HG03159 (cell line): ENCODE results near the gene MEX3D.
"Not testable (repeated sequence)": the region's sequence is repeated elsewhere in the genome, so short reads cannot be mapped to it uniquely, and the experiment has no call there.

ENCODE experiments used
- ATAC-seq: cut with Tn5 transposase; IDR thresholded peaks from one replicate; pipeline ENCODE4 v1.9.1; 2021; ENCODE audit warnings: mild to moderate bottlenecking, moderate library complexity; ENCODE audit not compliant: unreplicated experiment

Gene MEX3D

DNA sequence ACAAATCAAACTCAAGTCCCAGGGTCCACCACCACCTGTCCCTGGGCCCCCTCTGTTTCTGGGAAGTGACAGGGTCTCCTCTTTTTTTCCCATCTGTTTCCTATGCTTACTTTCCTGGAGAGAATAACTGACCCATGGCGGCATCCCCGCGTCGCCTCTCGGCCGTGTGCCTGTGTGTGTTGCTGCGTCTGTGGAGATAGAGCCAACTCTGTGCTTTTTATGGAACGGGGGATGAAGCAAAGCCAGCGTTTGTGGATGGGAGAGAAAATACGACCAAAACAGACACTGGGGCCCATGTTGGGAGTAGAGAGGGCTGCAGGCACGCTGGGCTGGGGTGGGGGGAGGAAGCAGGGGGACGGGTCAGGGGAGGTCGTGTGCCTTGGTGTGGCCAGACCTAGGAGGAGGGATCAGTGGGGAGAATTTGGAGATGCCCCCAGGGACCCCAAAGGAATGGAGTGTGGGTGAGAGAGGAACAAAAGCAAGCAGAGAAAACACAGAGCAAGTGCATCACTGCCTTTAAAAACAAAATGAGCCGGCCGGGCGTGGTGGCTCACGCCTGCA is 27.7 kb downstream of the MEX3D start:
- no peak for ATAC-seq

DNA sequence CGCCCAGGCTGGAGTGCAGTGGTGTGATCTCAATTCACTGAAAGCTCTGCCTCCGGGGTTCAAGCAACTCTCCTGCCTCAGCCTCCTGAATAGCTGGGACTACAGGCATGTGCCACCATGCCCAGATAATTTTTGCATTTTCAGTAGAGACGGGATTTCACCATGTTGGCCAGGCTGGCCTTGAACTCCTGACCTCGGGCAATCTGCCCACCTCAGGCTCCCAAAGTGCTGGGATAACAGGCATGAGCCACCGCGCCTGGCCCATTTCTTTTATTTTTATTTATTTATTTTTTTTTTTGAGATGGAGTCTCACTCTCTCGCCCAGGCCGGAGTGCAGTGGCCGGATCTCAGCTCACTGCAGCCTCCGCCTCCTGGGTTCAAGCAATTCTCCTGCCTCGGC is 28.4 kb downstream of the MEX3D start:
- not testable (repeated sequence) for ATAC-seq

DNA sequence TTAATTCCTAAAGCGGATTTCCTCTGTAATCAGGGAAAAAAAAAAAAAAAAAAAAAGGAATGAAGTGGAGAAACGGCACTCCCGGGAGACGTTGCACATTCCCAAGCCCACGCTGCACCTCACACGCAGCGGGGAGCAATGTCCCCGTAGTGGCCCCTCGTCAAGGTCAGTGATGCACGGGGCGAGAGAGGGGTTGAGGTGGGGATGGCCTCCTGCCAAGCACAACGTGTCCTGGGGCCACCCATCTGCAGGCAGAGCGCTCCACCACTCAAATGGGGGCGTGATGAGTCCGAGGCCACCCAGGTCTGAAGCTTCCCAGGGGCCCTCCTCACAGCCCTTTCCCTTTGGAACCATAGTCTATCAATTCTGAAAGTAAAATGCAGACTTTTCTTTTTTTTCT is 29.1 kb downstream of the MEX3D start:
- ATAC-seq, result no peak

- ATAC-seq, result not testable (repeated sequence)
Measured at GRCh38 chr19:1535699-1536098, 32.4 kb downstream of the MEX3D start.

DNA sequence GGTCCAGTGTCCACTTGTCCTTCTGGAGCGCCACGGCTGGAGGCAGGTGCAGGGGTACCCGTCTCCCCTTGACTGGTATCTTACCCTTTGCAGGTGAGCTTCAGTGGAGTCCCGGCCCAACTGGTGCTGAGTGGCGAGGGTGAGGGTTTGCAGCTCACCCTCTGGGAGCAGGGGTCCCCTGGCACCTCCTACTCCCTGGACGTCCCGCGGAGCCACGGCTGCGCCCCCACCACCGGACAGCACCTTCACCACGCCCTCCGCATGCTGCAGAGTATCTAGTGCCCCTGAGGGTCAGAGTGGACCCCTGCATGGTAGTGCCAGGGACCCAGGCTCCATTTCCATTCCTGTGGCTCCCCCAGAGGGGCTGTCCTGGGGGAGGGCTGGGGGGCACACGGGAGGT is 33.2 kb downstream of the MEX3D start:
- no peak for ATAC-seq

GRCh38 chr19:1533510-1534150 is 34.5 kb downstream of the MEX3D start:
- no peak for ATAC-seq

DNA sequence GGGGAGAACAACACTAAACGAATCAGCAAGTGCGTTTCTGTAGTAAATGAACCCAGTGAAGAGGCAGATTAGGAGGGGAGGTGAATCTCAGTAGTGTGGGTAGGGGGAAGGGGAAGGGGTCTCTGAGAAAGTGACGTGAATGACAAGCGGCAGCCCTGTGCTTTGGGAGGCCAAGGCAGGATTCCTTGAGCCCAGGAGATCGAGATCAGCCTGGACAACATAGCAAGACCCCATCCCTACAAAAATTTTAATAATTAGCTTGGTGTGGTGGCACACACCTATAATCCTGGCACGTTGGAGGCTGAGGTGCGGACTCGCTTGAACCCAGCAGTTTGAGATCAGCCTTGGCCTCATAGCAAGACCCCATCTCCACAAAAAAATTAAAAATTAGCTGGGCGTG is 36.1 kb downstream of the MEX3D start:
- ATAC-seq, result no peak

- no peak for ATAC-seq
Measured at GRCh38 chr19:1531587-1531986, 36.5 kb downstream of the MEX3D start.

DNA sequence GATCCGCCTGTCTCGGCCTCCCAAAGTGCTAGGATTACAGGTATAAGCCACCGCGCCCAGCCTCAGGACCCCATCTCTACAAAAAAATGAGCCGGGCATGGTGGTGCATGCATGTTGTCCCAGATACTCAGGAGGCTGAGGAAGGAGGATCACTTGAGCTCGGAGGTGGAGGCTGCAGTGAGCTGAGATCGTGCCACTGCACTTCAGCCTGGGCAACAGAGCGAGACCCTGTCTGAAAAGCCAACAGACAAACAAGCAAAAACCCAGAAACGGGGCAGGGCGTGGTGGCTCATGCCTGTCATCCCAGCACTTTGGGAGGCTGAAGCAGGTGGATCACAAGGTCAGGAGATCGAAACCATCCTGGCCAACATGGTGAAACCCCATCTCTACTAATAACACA is 37.3 kb downstream of the MEX3D start:
- not testable (repeated sequence) for ATAC-seq

DNA sequence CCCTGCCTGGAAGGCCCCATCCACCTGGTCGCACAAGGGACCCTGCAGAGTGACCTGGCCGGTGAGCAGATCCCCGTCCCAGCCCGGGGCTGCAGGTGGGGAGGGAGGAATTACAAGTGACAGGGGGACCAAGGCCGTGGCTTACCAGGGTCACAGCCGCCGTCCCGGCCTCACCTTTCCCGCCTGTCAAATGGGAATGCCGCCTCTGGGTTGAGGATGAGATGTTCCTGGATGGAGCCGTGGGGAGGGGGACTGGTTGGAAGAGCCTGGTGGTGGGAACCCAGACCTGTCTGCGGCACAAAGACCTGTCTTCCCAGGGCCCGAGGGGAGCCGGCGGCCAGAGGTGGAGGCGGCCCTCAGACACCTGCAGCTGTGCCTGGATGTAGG is 38.7 kb downstream of the MEX3D start:
- no peak for ATAC-seq

DNA sequence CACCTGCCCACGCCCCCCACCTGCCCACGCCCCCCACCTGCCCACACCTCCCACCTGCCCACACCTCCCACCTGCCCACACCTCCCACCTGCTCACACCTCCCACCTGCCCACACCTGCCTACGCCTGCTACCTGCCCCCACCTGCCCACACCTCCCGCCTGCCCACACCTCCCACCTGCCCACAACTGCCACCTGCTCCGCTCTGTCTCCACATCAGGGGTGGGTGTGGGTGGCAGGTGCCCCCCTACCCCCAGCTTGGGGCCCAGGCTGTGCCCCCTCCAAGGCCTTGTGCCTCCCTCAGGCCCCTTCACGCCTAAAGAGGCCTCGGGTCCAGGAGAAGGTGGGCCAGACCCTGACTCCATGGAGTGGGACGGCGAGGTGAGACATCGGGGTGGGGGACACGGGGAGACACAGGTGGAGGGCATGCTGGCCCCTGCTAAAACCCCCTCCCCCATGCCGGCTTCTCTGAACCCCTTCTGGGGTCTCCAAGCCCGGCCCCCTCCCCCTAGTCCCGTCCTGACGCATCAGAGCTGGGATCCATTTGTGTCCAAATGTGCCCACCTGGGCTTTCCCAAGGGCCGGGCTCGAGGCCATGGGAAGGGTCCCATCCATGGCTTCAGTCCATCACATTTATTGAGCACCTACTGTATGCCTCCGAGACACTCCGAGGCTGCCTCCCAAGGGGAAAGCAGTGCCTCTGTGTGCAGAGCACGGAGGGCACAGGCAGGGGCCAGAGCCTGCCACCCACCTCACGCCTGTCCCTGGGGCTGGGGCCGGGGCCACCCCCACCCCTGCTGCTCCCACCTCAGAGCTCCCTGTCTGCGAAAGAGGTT is 39.3 kb downstream of the MEX3D start:
- ATAC-seq, result no peak

- no peak for ATAC-seq
Measured at GRCh38 chr19:1527650-1528309, 40.3 kb downstream of the MEX3D start.

- no peak for ATAC-seq
Measured at GRCh38 chr19:1526979-1527649, 41.0 kb downstream of the MEX3D start.

DNA sequence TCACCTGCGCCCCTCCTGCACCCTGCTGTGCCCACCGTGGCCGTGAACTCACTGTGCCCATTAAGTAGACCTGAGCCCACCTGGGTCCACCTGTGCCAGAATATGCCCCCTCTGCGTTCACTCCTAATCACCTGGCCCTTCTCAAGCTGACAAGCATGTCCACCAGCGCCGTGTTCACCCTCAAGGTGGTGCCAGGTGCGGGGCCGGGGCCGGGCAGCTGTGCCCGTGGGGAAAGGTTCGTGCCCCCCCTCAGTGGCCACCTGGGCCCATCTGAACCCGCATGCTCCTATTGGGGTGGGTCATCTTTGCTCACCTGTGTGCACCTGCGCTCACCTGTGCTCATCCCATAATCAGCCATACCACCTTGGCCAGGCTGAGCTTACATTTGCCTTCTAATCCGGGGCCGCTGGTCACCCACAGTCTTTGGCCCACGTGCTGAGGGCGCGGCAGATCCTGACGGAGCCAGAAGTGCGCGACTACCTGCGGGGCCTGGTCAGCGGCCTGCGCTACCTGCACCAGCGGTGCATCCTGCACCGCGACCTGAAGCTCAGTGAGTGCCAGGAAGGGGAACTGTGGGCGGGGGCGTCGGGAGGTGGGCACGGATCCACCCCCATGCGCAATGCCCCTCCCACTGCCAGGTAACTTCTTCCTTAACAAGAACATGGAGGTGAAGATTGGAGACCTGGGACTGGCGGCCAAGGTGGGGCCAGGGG is 41.9 kb downstream of the MEX3D start:
- no peak for ATAC-seq

DNA sequence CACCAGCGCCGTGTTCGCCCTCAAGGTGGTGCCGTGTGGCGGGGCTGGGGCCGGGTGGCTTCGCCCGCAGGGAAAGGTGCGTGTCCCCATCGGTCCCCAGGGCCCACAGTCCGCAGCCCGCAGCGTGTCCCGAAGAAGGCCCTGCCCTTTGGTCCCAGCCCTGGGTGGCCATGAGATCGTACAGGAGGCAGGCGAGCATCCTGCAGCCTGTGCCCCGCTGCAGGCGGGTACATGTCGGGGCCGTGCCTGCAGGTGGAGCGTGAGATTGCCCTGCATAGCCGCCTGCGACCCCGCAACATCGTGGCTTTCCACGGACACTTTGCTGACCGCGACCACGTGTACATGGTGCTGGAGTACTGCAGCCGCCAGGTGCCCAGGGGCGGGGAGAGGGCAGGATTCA is 42.8 kb downstream of the MEX3D start:
- no peak for ATAC-seq

- ATAC-seq, result no peak
Measured at GRCh38 chr19:1524972-1525325, 43.2 kb downstream of the MEX3D start.

- ATAC-seq, result no peak
Measured at GRCh38 chr19:1524287-1524971, 43.7 kb downstream of the MEX3D start.

DNA sequence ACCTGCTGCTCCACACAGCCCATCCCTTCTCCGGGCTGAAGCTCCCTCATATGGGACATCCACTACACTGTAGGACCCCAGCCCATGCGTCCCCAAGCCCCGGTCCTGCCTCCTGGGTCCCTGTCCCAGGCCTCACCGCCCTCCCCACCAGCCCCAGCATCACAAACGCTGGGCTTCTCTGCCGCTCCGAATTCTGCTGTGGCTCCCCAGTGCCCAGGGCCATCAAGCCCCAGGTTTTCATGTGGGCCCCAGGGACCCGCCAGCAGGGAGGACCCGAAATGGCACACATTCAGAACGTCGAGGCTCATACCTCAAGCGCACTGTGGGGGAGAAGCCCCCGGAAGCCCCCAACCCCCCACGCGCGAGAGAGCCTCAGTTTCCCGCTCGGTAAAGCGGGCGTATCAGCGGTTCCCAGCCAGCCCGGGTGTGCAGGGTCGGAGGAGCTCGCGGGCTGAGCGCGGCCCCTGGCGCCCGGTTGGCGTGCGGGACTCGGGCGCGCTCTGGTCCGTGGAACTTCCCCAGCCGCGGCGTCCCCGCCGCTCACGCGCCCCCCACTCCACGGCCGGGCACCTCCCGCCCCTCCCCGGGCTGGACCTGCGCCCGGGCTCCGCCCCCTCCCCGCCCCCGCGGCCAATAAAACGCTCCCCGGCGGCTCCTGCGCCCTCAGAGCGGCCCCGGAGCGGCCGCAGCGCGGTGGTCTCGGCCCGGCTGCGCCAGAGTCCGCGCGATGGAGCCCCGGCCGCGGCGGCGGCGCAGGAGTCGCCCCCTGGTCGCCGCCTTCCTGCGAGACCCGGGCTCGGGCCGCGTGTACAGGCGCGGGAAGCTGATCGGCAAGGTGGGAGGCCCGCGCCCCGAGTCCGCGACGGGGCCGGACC is 44.5 kb downstream of the MEX3D start, which contains the start of gene PLK5:
Gene PLK5, plus strand, starts transcription at position 666 of the 875 bp plus-strand sequence. CDS start 2,920 bp downstream, outside the sequence.
- no peak for ATAC-seq

- no peak for ATAC-seq
Measured at GRCh38 chr19:1522838-1523237, 45.3 kb downstream of the MEX3D start.
